PC-9 (cell line): ENCODE measurements around the gene CPOX. TPM values are rescaled to one million over a fixed set of nuclear protein-coding genes. Genes with fewer than 3 reads are reported as not detected.

Source experiments
- BruUV-seq: library from RNA; stranded (reverse); fragments of 400-500 nt; replicated peaks from 2 replicates; lab custom pipeline; 2021; lab: Mats Ljungman, UMichigan
- CTCF ChIA-PET: fragments of 300-600 bp; sonication (Branson Sonifier 250); formaldehyde crosslinking; loops from one replicate; lab custom pipeline; 2022; ENCODE audit warnings: antibody characterized with exemption; lab: Charles Lee
- POLR2A ChIA-PET: fragments of 300-600 bp; sonication (Branson Sonifier 250); formaldehyde crosslinking; loops from one replicate; lab custom pipeline; 2022; ENCODE audit warnings: antibody characterized with exemption; ENCODE audit not compliant: unreplicated experiment; lab: Charles Lee
- DNase-seq, 2 experiments: peaks; one replicate each; pipeline versions ENCODE4 v3.0.0 to v3.0.0-alpha.2; 2015 to 2022; ENCODE audit warnings: mixed read lengths in 1 of 2
- H2AFZ ChIP-seq: fragments of 200-600 bp; sonication (generic); 2 replicates; pipeline ENCODE4 v1.8.1; 2017; ENCODE audit warnings: antibody characterized with exemption
- H3F3A ChIP-seq: fragments of 200-600 bp; sonication (generic); 2 replicates; pipeline ENCODE4 v1.8.1; 2017; ENCODE audit warnings: antibody characterized with exemption, mild to moderate bottlenecking, low read depth; ENCODE audit not compliant: insufficient read depth
- H3K27ac ChIP-seq: fragments of 200-600 bp; sonication (generic); 2 replicates; pipeline ENCODE4 v1.6.1; 2016; ENCODE audit warnings: mixed run types
- H3K27me3 ChIP-seq: fragments of 200-600 bp; sonication (generic); 2 replicates; pipeline ENCODE4 v1.6.1; 2016; ENCODE audit warnings: low read depth, mixed run types; ENCODE audit not compliant: insufficient read depth
- H3K36me3 ChIP-seq: fragments of 200-600 bp; sonication (generic); 2 replicates; pipeline ENCODE4 v1.6.1; 2016; ENCODE audit warnings: low read depth, mixed run types
- H3K4me1 ChIP-seq: fragments of 200-600 bp; sonication (generic); replicated peaks from 2 replicates; pipeline ENCODE4 v1.6.1; 2016; ENCODE audit warnings: mixed run types; ENCODE audit not compliant: insufficient read depth
- H3K4me2 ChIP-seq: fragments of 200-600 bp; sonication (generic); 2 replicates; pipeline ENCODE4 v1.6.1; 2017; ENCODE audit warnings: mixed run types
- H3K4me3 ChIP-seq: fragments of 200-600 bp; sonication (generic); 2 replicates; pipeline ENCODE4 v1.6.1; 2016; ENCODE audit warnings: mixed run types
- H3K79me2 ChIP-seq: fragments of 200-600 bp; sonication (generic); 2 replicates; pipeline ENCODE4 v1.6.1; 2017; ENCODE audit warnings: low read depth, mixed run types
- H3K9me2 ChIP-seq: fragments of 200-600 bp; sonication (generic); 2 replicates; pipeline ENCODE4 v1.8.1; 2017; ENCODE audit warnings: mild to moderate bottlenecking; ENCODE audit not compliant: insufficient read depth
- H3K9me3 ChIP-seq: fragments of 200-600 bp; sonication (generic); 2 replicates; pipeline ENCODE4 v1.8.1; 2016; ENCODE audit warnings: low read depth; ENCODE audit not compliant: insufficient read depth
- H4K20me1 ChIP-seq: fragments of 200-600 bp; sonication (generic); 2 replicates; pipeline ENCODE4 v1.8.1; 2017; ENCODE audit not compliant: insufficient read depth
- EZH2 ChIP-seq: fragments of 200-600 bp; sonication (generic); IDR thresholded peaks from 2 replicates; pipeline ENCODE4 v1.8.0; 2017; ENCODE audit warnings: antibody characterized with exemption, low read depth
- intact Hi-C: fragments of 100-400 bp; cut with micrococcal nuclease; formaldehyde crosslinking; loops from one replicate; pipeline ENCODE4 v1.10.0; 2022; ENCODE audit not compliant: unreplicated experiment
- total RNA-seq: library from RNA; stranded (reverse); gene quantifications from 2 replicates; pipeline ENCODE4 v1.2.3, GENCODE V29; 2021
- TF ChIP-seq, protein P1 (sequence below): fragments of 200-600 bp; sonication (generic); conservative IDR thresholded peaks from 2 replicates; pipeline ENCODE4 v1.6.1; 2017; ENCODE audit warnings: mixed run types, antibody characterized with exemption, mild to moderate bottlenecking, moderate library complexity

CPOX gene
- total RNA-seq, 1 experiment from 2014 or later, result 30.4 TPM

GRCh38 chr3:98592345-98592935 lies 971 bp downstream of the CPOX start:
- Histone ChIP-seq H3K4me1 (peaks cover 12% of the 10 kb centered on the region), H2AFZ (peak overlapping the region; percentile 91), H3K79me2 (peaks cover 16% of the 10 kb centered on the region), H3K4me3 (peak overlapping the region; percentile 66), H3K27me3 (no peaks in the 10 kb centered on the region), H3K27ac (no peak overlapping the region), H3K36me3 (peaks cover 18% of the 10 kb centered on the region; the same call in 1 of the 2 replicates), H3K9me2 (no peaks in the 10 kb centered on the region), H3F3A (0 out of 2 replicates have a peak, but pooled peaks cover 7% of the 10 kb centered on the region), H4K20me1 (no peaks in the 10 kb centered on the region), H3K4me2 (peak overlapping the region; percentile 84), H3K9me3 (no peaks in the 10 kb centered on the region)
- TSS peak; percentile 29 for BruUV-seq
- DNase-seq, result no peak
- intact Hi-C loops, result loop anchor here (2.0 to 5.0 kb wide), 2 partner anchors 110 to 310 kb away; partner anchors contain the start of gene DCBLD2
- CTCF ChIA-PET, result interaction anchor here (0.6 kb wide), 2 partner anchors 225 to 595 kb away, joined by 3 read pairs; no protein-coding TSS in a partner anchor
- POLR2A ChIA-PET, result no interaction called here
- TF ChIP-seq EZH2, result no peak
- TF ChIP-seq, protein P1, sequence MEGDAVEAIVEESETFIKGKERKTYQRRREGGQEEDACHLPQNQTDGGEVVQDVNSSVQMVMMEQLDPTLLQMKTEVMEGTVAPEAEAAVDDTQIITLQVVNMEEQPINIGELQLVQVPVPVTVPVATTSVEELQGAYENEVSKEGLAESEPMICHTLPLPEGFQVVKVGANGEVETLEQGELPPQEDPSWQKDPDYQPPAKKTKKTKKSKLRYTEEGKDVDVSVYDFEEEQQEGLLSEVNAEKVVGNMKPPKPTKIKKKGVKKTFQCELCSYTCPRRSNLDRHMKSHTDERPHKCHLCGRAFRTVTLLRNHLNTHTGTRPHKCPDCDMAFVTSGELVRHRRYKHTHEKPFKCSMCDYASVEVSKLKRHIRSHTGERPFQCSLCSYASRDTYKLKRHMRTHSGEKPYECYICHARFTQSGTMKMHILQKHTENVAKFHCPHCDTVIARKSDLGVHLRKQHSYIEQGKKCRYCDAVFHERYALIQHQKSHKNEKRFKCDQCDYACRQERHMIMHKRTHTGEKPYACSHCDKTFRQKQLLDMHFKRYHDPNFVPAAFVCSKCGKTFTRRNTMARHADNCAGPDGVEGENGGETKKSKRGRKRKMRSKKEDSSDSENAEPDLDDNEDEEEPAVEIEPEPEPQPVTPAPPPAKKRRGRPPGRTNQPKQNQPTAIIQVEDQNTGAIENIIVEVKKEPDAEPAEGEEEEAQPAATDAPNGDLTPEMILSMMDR, result no peak

DNA sequence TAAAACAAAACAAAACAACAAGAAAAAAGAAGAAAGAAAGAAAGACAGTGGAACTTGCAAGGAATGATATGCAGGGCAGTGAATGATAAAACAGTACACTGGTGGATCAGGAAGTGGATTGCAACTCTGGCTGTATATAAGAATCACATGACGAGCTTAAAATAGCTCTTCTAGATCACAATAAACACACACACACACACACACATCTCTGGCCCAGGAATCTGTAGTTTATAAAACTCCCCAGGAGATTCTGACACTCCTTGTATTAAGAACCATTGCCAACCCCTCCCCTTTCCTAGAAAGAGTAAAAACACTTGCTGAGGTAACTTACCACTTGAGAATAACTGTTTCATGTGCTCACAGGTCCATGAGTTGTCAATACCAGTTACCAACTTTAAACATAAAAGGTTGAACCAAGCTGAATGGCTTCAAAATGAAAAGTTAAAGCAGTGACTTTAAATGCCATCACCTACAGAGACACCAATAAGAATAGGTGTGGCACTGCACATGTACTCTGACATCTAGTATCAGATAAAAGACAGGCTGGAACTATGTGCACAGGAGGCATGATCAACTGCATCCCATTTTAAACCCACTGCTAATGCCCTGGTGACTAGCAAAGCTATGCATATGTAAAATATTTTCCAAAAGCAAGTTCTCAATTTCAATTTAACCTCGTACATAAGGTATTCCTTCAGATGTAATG lies 3.9 kb downstream of the CPOX start:
- Histone ChIP-seq H3K79me2 (peaks cover 16% of the 10 kb centered on the region), H3K27ac (no peak overlapping the region), H3K9me3 (no peaks in the 10 kb centered on the region), H2AFZ (no peak overlapping the region), H4K20me1 (no peaks in the 10 kb centered on the region), H3K36me3 (peaks cover 34% of the 10 kb centered on the region), H3K9me2 (no peaks in the 10 kb centered on the region), H3K27me3 (no peaks in the 10 kb centered on the region), H3F3A (0 out of 2 replicates have a peak, but pooled peaks cover 7% of the 10 kb centered on the region), H3K4me3 (no peak overlapping the region), H3K4me2 (no peak overlapping the region), H3K4me1 (peaks cover 12% of the 10 kb centered on the region)
- DNase-seq, result no peak
- BruUV-seq, result no TSS peak
- POLR2A ChIA-PET, result no interaction called here
- intact Hi-C loops, result loop anchor here (5.0 kb wide), 1 partner anchor 313 kb away; the partner anchor contains the start of gene DCBLD2
- TF ChIP-seq EZH2, result no peak
- TF ChIP-seq, protein P1, result no peak
- CTCF ChIA-PET, result no interaction called here

- peaks cover 40% of the 10 kb centered on the region for H3K36me3 ChIP-seq
- no peak for DNase-seq
Measured at GRCh38 chr3:98588065-98588464, 5.3 kb downstream of the CPOX start.

More at GRCh38 chr3:98588065-98588464, 5.3 kb downstream of the CPOX start:
- ChIA-PET CTCF (no interaction called here), POLR2A (no interaction called here)
- Histone ChIP-seq H3K4me3 (no peak overlapping the region), H4K20me1 (no peaks in the 10 kb centered on the region), H3K79me2 (peaks cover 16% of the 10 kb centered on the region), H3F3A (no peaks in the 10 kb centered on the region), H3K27ac (no peak overlapping the region), H3K9me3 (no peaks in the 10 kb centered on the region), H3K4me1 (peaks cover 12% of the 10 kb centered on the region), H3K4me2 (no peak overlapping the region), H2AFZ (no peak overlapping the region), H3K9me2 (no peaks in the 10 kb centered on the region), H3K27me3 (no peaks in the 10 kb centered on the region)
- no TSS peak for BruUV-seq
- intact Hi-C loops, result no loop called here
- TF ChIP-seq, protein P1, result peak; percentile 66
- TF ChIP-seq EZH2, result no peak
